H1 (cell line): ENCODE measurements around the gene TAS2R38. TPM values are rescaled to one million over a fixed set of nuclear protein-coding genes. Genes with fewer than 3 reads are reported as not detected.

Experiments
- CTCF ChIA-PET: fragments of 300-600 bp; sonication (Branson Sonifier 250); formaldehyde crosslinking; loops from one replicate; lab custom pipeline; 2021; ENCODE audit not compliant: partially characterized antibody; lab: Charles Lee
- POLR2A ChIA-PET: fragments of 300-600 bp; sonication (Branson Sonifier 250); formaldehyde crosslinking; loops from one replicate; lab custom pipeline; 2021; ENCODE audit warnings: inconsistent platforms; ENCODE audit not compliant: partially characterized antibody; lab: Charles Lee
- DNase-seq, 2 experiments: peaks; one replicate each; pipeline versions ENCODE4 v3.0.0 to v3.0.0-alpha.2; 2010 to 2022; ENCODE audit warnings: low spot score in 2 of 2, low read depth in 1 of 2, mixed read lengths in 1 of 2
- FAIRE-seq: peaks from 2 replicates; lab custom pipeline; 2011; peaks lifted over from hg19 to GRCh38; lab: Jason Lieb, UNC
- H2AFZ ChIP-seq: 2 replicates; pipeline ENCODE4 v1.8.1; 2012; ENCODE audit warnings: low read length, inconsistent platforms
- H2AK5ac ChIP-seq: 2 replicates; pipeline ENCODE4 v1.6.1; 2013; ENCODE audit warnings: low read depth, low read length
- H2BK120ac ChIP-seq: replicated peaks from 2 replicates; pipeline ENCODE3; 2013; ENCODE audit warnings: low read depth, low read length, inconsistent platforms
- H2BK12ac ChIP-seq: 2 replicates; pipeline ENCODE4 v1.6.1; 2013; ENCODE audit warnings: low read depth, low read length
- H2BK15ac ChIP-seq: 2 replicates; pipeline ENCODE4 v1.6.1; 2013; ENCODE audit warnings: low read length
- H2BK20ac ChIP-seq: 2 replicates; pipeline ENCODE4 v1.6.1; 2013; ENCODE audit warnings: low read length
- H2BK5ac ChIP-seq: 2 replicates; pipeline ENCODE4 v1.6.1; 2013; ENCODE audit warnings: low read depth, low read length
- H3K14ac ChIP-seq: 2 replicates; pipeline ENCODE4 v1.6.1; 2013; ENCODE audit warnings: inconsistent platforms; ENCODE audit not compliant: insufficient read length
- H3K18ac ChIP-seq: 2 replicates; pipeline ENCODE4 v1.6.1; 2013; ENCODE audit warnings: low read length; ENCODE audit errors: extremely low read depth
- H3K23ac ChIP-seq: 2 replicates; pipeline ENCODE4 v1.6.1; 2013; ENCODE audit warnings: inconsistent platforms; ENCODE audit not compliant: insufficient read length
- H3K23me2 ChIP-seq: 2 replicates; pipeline ENCODE4 v1.6.1; 2013; ENCODE audit warnings: low read depth, low read length
- H3K27ac ChIP-seq: 2 replicates; pipeline ENCODE4 v1.6.1; 2011; ENCODE audit warnings: low read depth, low read length, inconsistent platforms
- H3K27me3 ChIP-seq, 4 experiments: replicated peaks in 1 of 4; 1 replicate in 1 of 4; 2 replicates in 3 of 4; pipeline versions ENCODE4 v1.6.1 to v1.8.1; 2011 to 2013; ENCODE audit warnings: low read length in 3 of 4, mild to moderate bottlenecking in 3 of 4, inconsistent platforms in 2 of 4, mixed read lengths in 2 of 4, moderate library complexity in 1 of 4; ENCODE audit not compliant: control insufficient read depth in 3 of 4, insufficient read depth in 3 of 4; ENCODE audit errors: extremely low read depth in 1 of 4
- H3K36me3 ChIP-seq, 4 experiments: 2 replicates each; pipeline versions ENCODE4 v1.6.1 to v1.8.1; 2011 to 2013; ENCODE audit warnings: mild to moderate bottlenecking in 4 of 4, low read length in 3 of 4, moderate library complexity in 2 of 4, control low read depth in 1 of 4, inconsistent platforms in 1 of 4; ENCODE audit not compliant: insufficient read depth in 4 of 4, control insufficient read depth in 2 of 4
- H3K4ac ChIP-seq: replicated peaks from 2 replicates; pipeline ENCODE3; 2013; ENCODE audit warnings: low read length, low read depth, mixed read lengths, inconsistent platforms; ENCODE audit not compliant: insufficient read length
- H3K4me1 ChIP-seq, 4 experiments: replicated peaks in 1 of 4; 1 replicate in 1 of 4; 2 replicates in 3 of 4; pipeline versions ENCODE4 v1.6.1 to v1.8.1; 2011 to 2013; ENCODE audit warnings: low read length in 3 of 4, inconsistent platforms in 2 of 4, mixed read lengths in 1 of 4; ENCODE audit not compliant: insufficient read depth in 4 of 4, control insufficient read depth in 3 of 4
- H3K4me2 ChIP-seq, 2 experiments: 2 replicates each; pipeline versions ENCODE4 v1.6.1 to v1.8.1; 2011 to 2013; ENCODE audit warnings: low read depth in 2 of 2, low read length in 2 of 2, control low read depth in 1 of 2, inconsistent platforms in 1 of 2, mild to moderate bottlenecking in 1 of 2; ENCODE audit not compliant: insufficient read depth in 1 of 2
- H3K4me3 ChIP-seq, 4 experiments: fragments of 200-600, 300-600 bp in 1 of 4; sonication (generic), shearing (Covaris generic), sonication (Bioruptor Twin) in 1 of 4; 2 replicates each; pipeline versions ENCODE4 v1.5.1 to v1.8.1; 2011 to 2016; ENCODE audit warnings: low read length in 4 of 4, low read depth in 3 of 4, control low read depth in 2 of 4, inconsistent platforms in 2 of 4, mild to moderate bottlenecking in 2 of 4, mixed read lengths in 1 of 4, moderate library complexity in 1 of 4; ENCODE audit not compliant: insufficient read depth in 2 of 4; ENCODE audit errors: extremely low read depth in 1 of 4
- H3K56ac ChIP-seq: replicated peaks from 2 replicates; pipeline ENCODE3; 2013; ENCODE audit warnings: low read depth, mild to moderate bottlenecking, mixed read lengths, low read length, inconsistent platforms; ENCODE audit not compliant: insufficient read length
- H3K79me1 ChIP-seq: 2 replicates; pipeline ENCODE4 v1.6.1; 2013; ENCODE audit warnings: low read depth, low read length, control low read depth
- H3K79me2 ChIP-seq, 2 experiments: 2 replicates each; pipeline versions ENCODE4 v1.6.1 to v1.8.1; 2012 to 2013; ENCODE audit warnings: low read length in 2 of 2, mild to moderate bottlenecking in 2 of 2, inconsistent platforms in 1 of 2; ENCODE audit not compliant: insufficient read depth in 2 of 2, control insufficient read depth in 1 of 2
- H3K9ac ChIP-seq, 4 experiments: replicated peaks in 1 of 4; 1 replicate in 1 of 4; 2 replicates in 3 of 4; pipeline versions ENCODE4 v1.6.1 to v1.8.1; 2011 to 2013; ENCODE audit warnings: low read depth in 3 of 4, low read length in 3 of 4, control low read depth in 2 of 4, mild to moderate bottlenecking in 2 of 4, moderate library complexity in 2 of 4, inconsistent platforms in 1 of 4; ENCODE audit errors: extremely low read depth in 1 of 4
- H3K9me3 ChIP-seq, 2 experiments: 2 replicates each; pipeline versions ENCODE4 v1.6.1 to v1.8.1; 2012 to 2013; ENCODE audit warnings: mild to moderate bottlenecking in 2 of 2, moderate library complexity in 2 of 2, control low read depth in 1 of 2, inconsistent platforms in 1 of 2, low read depth in 1 of 2, low read length in 1 of 2, mixed read lengths in 1 of 2; ENCODE audit not compliant: insufficient read depth in 2 of 2
- H4K20me1 ChIP-seq, 2 experiments: replicated peaks in 1 of 2; 2 replicates each; pipeline versions ENCODE3 to v1.8.1; 2011 to 2013; ENCODE audit warnings: inconsistent platforms in 2 of 2, low read length in 2 of 2, mild to moderate bottlenecking in 1 of 2; ENCODE audit not compliant: insufficient read depth in 2 of 2, control insufficient read depth in 1 of 2
- H4K5ac ChIP-seq: 2 replicates; pipeline ENCODE4 v1.6.1; 2013; ENCODE audit warnings: low read length, low read depth, mixed read lengths, inconsistent platforms; ENCODE audit not compliant: insufficient read length
- H4K8ac ChIP-seq: 2 replicates; pipeline ENCODE4 v1.8.0; 2013; ENCODE audit warnings: mild to moderate bottlenecking, moderate library complexity, low read length, inconsistent platforms; ENCODE audit not compliant: insufficient read depth; ENCODE audit errors: extremely low read depth
- H4K91ac ChIP-seq: replicated peaks from 2 replicates; pipeline ENCODE3; 2013; ENCODE audit warnings: low read length, mixed read lengths, inconsistent platforms; ENCODE audit not compliant: insufficient read length
- FOSL1 ChIP-seq: IDR thresholded peaks from 2 replicates; pipeline ENCODE4 v1.6.1; 2011; ENCODE audit warnings: mild to moderate bottlenecking, low read depth, low read length, moderate library complexity; ENCODE audit not compliant: insufficient read depth
- GTF2F1 ChIP-seq: IDR thresholded peaks from 2 replicates; pipeline ENCODE4 v1.6.1; 2012; ENCODE audit warnings: low read depth, low read length, improper control_type of control experiment, borderline replicate concordance
- HDAC2 ChIP-seq, 2 experiments: fragments of 300-600 bp in 1 of 2; sonication (generic) in 1 of 2; IDR thresholded peaks; 2 replicates each; pipeline ENCODE4 v1.6.1; 2011 to 2012; ENCODE audit warnings: low read depth in 2 of 2, low read length in 2 of 2, mild to moderate bottlenecking in 2 of 2, moderate library complexity in 2 of 2, borderline replicate concordance in 1 of 2, inconsistent platforms in 1 of 2
- JUND ChIP-seq: IDR thresholded peaks from 2 replicates; pipeline ENCODE4 v1.6.1; 2011; ENCODE audit warnings: mild to moderate bottlenecking, improper control_type of control experiment, low read length
- NANOG ChIP-seq: IDR thresholded peaks from 2 replicates; pipeline ENCODE4 v1.6.1; 2011; ENCODE audit warnings: low read length, low read depth, mild to moderate bottlenecking, inconsistent platforms; ENCODE audit not compliant: insufficient read depth, poor library complexity, severe bottlenecking
- RBBP5 ChIP-seq: IDR thresholded peaks from 2 replicates; pipeline ENCODE4 v1.7.1; 2012; ENCODE audit warnings: low read depth, mild to moderate bottlenecking, inconsistent platforms, low read length, moderate library complexity, borderline replicate concordance
- RFX5 ChIP-seq: IDR thresholded peaks from 2 replicates; pipeline ENCODE4 v1.6.1; 2011; ENCODE audit warnings: low read depth, low read length, improper control_type of control experiment, borderline replicate concordance
- SIRT6 ChIP-seq: IDR thresholded peaks from one replicate; pipeline ENCODE4 v1.7.1; 2012; ENCODE audit warnings: low read length, inconsistent platforms
- SIX5 ChIP-seq: IDR thresholded peaks from 2 replicates; pipeline ENCODE4 v1.6.1; 2011; ENCODE audit warnings: mild to moderate bottlenecking, low read depth, low read length
- SP1 ChIP-seq: IDR thresholded peaks from 2 replicates; pipeline ENCODE4 v1.6.1; 2011; ENCODE audit warnings: low read depth, low read length
- SP4 ChIP-seq: IDR thresholded peaks from 2 replicates; pipeline ENCODE4 v1.6.1; 2012; ENCODE audit warnings: low read length, inconsistent platforms
- TCF12 ChIP-seq: IDR thresholded peaks from 2 replicates; pipeline ENCODE4 v1.6.1; 2011; ENCODE audit warnings: low read depth, mild to moderate bottlenecking, low read length
- WGBS, 2 experiments: shearing (Covaris generic) in 1 of 2; methylation state at CpG; one replicate each; pipeline versions ENCODE4 v1.1.6 to v1.1.7; 2013 to 2015; ENCODE audit warnings: low lambda C conversion rate in 2 of 2, mixed read lengths in 2 of 2, inconsistent platforms in 1 of 2, low coverage in 1 of 2, missing lambda C conversion rate in 1 of 2; ENCODE audit not compliant: insufficient replicate concordance in 2 of 2, insufficient coverage in 1 of 2, insufficient read length in 1 of 2; ENCODE audit errors: extremely low coverage in 1 of 2, missing lambda C conversion rate in 1 of 2; 5-methylcytosine and 5-hydroxymethylcytosine counted together
- polyA plus RNA-seq, 7 experiments: library from polyadenylated mRNA; depleted of rRNA in 3 of 7; stranded (reverse) in 5 of 7; unstranded in 2 of 7; fragments of >200 nt in 5 of 7; fragments of 200-250 nt in 2 of 7; gene quantifications; 1 replicate in 5 of 7; 2 replicates in 1 of 7; 4 replicates in 1 of 7; pipeline versions ENCODE4 v1.2.1 to v1.2.3, GENCODE V29; 2011 to 2013; ENCODE audit warnings: missing spikeins in 2 of 7, mixed read lengths in 2 of 7
- total RNA-seq: library from RNA; stranded (reverse); fragmentation: NEBNext Ultra II Directional; extraction: Animal tissue kit (Norgen Biotek cat#: 25700); gene quantifications from 2 replicates; pipeline ENCODE4 v1.2.1, GENCODE V29; 2021

TAS2R38 gene
- total and polyA plus RNA-seq, 2 of the 8 experiments (the other 6 are each of a cell fraction or from before 2014, with no cell fraction given), result 0.11 TPM; not detected in 1

DNA sequence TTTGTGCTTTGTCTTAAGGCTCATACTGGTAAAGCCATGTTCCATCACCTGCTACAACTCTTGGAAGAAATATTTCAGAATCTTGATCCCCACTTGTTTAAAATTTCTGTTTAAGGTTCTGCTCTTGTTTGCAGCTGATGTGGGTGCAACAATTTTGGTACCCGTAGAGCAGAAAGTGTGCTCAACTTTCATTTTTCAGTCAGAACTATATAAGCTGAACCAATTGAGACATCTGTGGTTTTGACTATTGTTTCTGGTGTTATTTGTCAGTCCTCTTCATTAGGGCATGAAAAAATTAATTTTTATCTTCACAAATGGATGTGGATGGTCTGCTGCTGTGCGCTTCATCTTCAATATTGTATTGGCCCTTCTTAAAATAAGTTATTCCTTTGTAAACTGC, 33.0 kb upstream of the TAS2R38 start:
- no peak overlapping the region for H3K14ac ChIP-seq
- H4K91ac ChIP-seq, result no peak overlapping the region
- FAIRE-seq, result no peak

More for the DNA sequence above, 33.0 kb upstream of the TAS2R38 start:
- no peak overlapping the region for H2BK20ac ChIP-seq
- H3K56ac ChIP-seq, result no peak overlapping the region
- no peaks in the 10 kb centered on the region for H3K36me3 ChIP-seq
- no peak overlapping the region for H2BK120ac ChIP-seq
- no peak overlapping the region for H3K4me2 ChIP-seq
- H4K5ac ChIP-seq, result no peak overlapping the region
- no peak overlapping the region for H2AFZ ChIP-seq
- H3K23me2 ChIP-seq, result no peaks in the 10 kb centered on the region
- H3K9ac ChIP-seq, result no peak overlapping the region
- H4K20me1 ChIP-seq, result no peaks in the 10 kb centered on the region
- H2BK5ac ChIP-seq, result no peak overlapping the region
- no peak overlapping the region for H3K4me3 ChIP-seq
- H3K4ac ChIP-seq, result no peak overlapping the region
- H3K79me1 ChIP-seq, result no peaks in the 10 kb centered on the region
- H3K23ac ChIP-seq, result no peak overlapping the region
- no peak overlapping the region for H2AK5ac ChIP-seq
- H3K9me3 ChIP-seq, result no peaks in the 10 kb centered on the region
- no peak for DNase-seq
- no peak overlapping the region for H3K27ac ChIP-seq
- no peaks in the 10 kb centered on the region for H3K27me3 ChIP-seq
- ChIA-PET POLR2A (no interaction called here), CTCF (interaction anchor here (1.7 to 9.2 kb wide), 2 partner anchors 14 to 31 kb away, joined by 4 to 72 read pairs; partner anchors contain the start of gene TAS2R38)
- no peaks in the 10 kb centered on the region for H3K4me1 ChIP-seq
- TF ChIP-seq SIX5 (no peak), SP4 (no peak), HDAC2 (IDR thresholded peaks at IDR 0.05; ENCODE audit: borderline replicate concordance in 1 of 2, low read depth in 2 of 2, low read length in 2 of 2) (no peak), TCF12 (no peak), JUND (no peak), NANOG (no peak), SP1 (no peak), SIRT6 (no peak), RBBP5 (no peak), RFX5 (no peak), FOSL1 (no peak), GTF2F1 (no peak)
- H2BK12ac ChIP-seq, result no peak overlapping the region
- no peak overlapping the region for H3K18ac ChIP-seq
- H4K8ac ChIP-seq, result no peak overlapping the region
- H2BK15ac ChIP-seq, result no peak overlapping the region
- no peaks in the 10 kb centered on the region for H3K79me2 ChIP-seq
- 92% methylated on average over 2 of the region's 2 CpGs; no CpG with 5 or more reads in 1 of the 2 experiments for WGBS, 2 experiments
